Caco-2 (cell line): Measurements from ENCODE around the gene KCTD8. TPM values are rescaled to one million over a fixed set of nuclear protein-coding genes. Genes with fewer than 3 reads are reported as not detected.

Experiments used
- BruUV-seq: library from RNA; stranded (reverse); fragments of 400-500 nt; replicated peaks from 2 replicates; lab custom pipeline; 2021; lab: Mats Ljungman, UMichigan
- CTCF ChIA-PET: fragments of 300-600 bp; sonication (Branson Sonifier 250); formaldehyde crosslinking; loops from one replicate; lab custom pipeline; 2022; ENCODE audit warnings: antibody characterized with exemption; lab: Charles Lee
- POLR2A ChIA-PET: fragments of 300-600 bp; sonication (Branson Sonifier 250); formaldehyde crosslinking; loops from one replicate; lab custom pipeline; 2022; ENCODE audit warnings: antibody characterized with exemption; lab: Charles Lee
- DNase-seq, 2 experiments: peaks; one replicate each; pipeline versions ENCODE4 v3.0.0 to v3.0.0-alpha.2; 2020 to 2022
- H3K27me3 ChIP-seq: replicated peaks from 2 replicates; pipeline ENCODE4 v1.6.0; 2011; ENCODE audit warnings: low read length; ENCODE audit not compliant: control insufficient read depth, insufficient read depth
- H3K36me3 ChIP-seq: 2 replicates; pipeline ENCODE4 v1.5.1; 2011; ENCODE audit warnings: low read length; ENCODE audit not compliant: control insufficient read depth, insufficient read depth
- H3K4me1 ChIP-seq: fragments of 250-450 bp; sonication (Bioruptor Pico); 2 replicates; pipeline ENCODE4 v1.5.1; 2020; ENCODE audit warnings: mild to moderate bottlenecking
- H3K4me3 ChIP-seq: 2 replicates; pipeline ENCODE4 v1.5.1; 2011; ENCODE audit warnings: low read depth, mild to moderate bottlenecking, control low read depth, low read length
- H3K9me3 ChIP-seq: fragments of 250-450 bp; sonication (Bioruptor Pico); 2 replicates; pipeline ENCODE4 v1.5.1; 2020; ENCODE audit warnings: mild to moderate bottlenecking, moderate library complexity
- H3K27ac Mint-ChIP-seq: one replicate; pipeline ENCODE4 v1.8.0; 2022; ENCODE audit warnings: mixed read lengths; ENCODE audit not compliant: unreplicated experiment
- H3K27me3 Mint-ChIP-seq: one replicate; pipeline ENCODE4 v1.8.0; 2022; ENCODE audit warnings: mixed read lengths; ENCODE audit not compliant: insufficient read depth, unreplicated experiment
- H3K36me3 Mint-ChIP-seq: one replicate; pipeline ENCODE4 v1.8.0; 2022; ENCODE audit warnings: mild to moderate bottlenecking, mixed read lengths; ENCODE audit not compliant: insufficient read depth, unreplicated experiment
- H3K4me1 Mint-ChIP-seq: one replicate; pipeline ENCODE4 v1.8.0; 2022; ENCODE audit warnings: low read depth, mixed read lengths; ENCODE audit not compliant: unreplicated experiment
- H3K4me3 Mint-ChIP-seq: one replicate; pipeline ENCODE4 v1.8.0; 2022; ENCODE audit warnings: mild to moderate bottlenecking, moderate library complexity, mixed read lengths; ENCODE audit not compliant: unreplicated experiment
- H3K9me3 Mint-ChIP-seq: one replicate; pipeline ENCODE4 v1.8.0; 2022; ENCODE audit warnings: mixed read lengths; ENCODE audit not compliant: unreplicated experiment
- intact Hi-C: fragments of 100-400 bp; cut with micrococcal nuclease; formaldehyde crosslinking; loops from one replicate; pipeline ENCODE4 v1.10.0; 2022; ENCODE audit not compliant: unreplicated experiment
- total RNA-seq: library from RNA; stranded (reverse); gene quantifications from 2 replicates; pipeline ENCODE4 v1.2.3, GENCODE V29; 2022
- TF ChIP-seq, protein P1 (sequence below), 2 experiments: fragments of 200-600 bp in 1 of 2; IDR thresholded peaks; 1 replicate in 1 of 2; 2 replicates in 1 of 2; pipeline versions ENCODE4 v1.5.1 to v1.8.0; 2011 to 2022; ENCODE audit warnings: antibody characterized with exemption in 1 of 2, control low read depth in 1 of 2, inconsistent platforms in 1 of 2, low read depth in 1 of 2, low read length in 1 of 2, mild to moderate bottlenecking in 1 of 2, moderate library complexity in 1 of 2; ENCODE audit not compliant: insufficient read depth in 1 of 2, severe bottlenecking in 1 of 2, unreplicated experiment in 1 of 2

KCTD8 gene
- total RNA-seq, 1 experiment from 2014 or later = not detected

GRCh38 chr4:44162538-44163270, 285.9 kb downstream of the KCTD8 start:
- peaks cover 22% of the 10 kb centered on the region for H3K4me1 Mint-ChIP-seq
- intact Hi-C loops = no loop called here
- Histone ChIP-seq H3K27me3 (no peaks in the 10 kb centered on the region), H3K4me1 (peaks cover 28% of the 10 kb centered on the region), H3K36me3 (no peaks in the 10 kb centered on the region), H3K9me3 (no peaks in the 10 kb centered on the region), H3K4me3 (no peak overlapping the region)
- ChIA-PET CTCF (no interaction called here), POLR2A (no interaction called here)
- H3K27ac Mint-ChIP-seq = peak overlapping the region; percentile 71
- no peak for DNase-seq
- TF ChIP-seq, protein P1, sequence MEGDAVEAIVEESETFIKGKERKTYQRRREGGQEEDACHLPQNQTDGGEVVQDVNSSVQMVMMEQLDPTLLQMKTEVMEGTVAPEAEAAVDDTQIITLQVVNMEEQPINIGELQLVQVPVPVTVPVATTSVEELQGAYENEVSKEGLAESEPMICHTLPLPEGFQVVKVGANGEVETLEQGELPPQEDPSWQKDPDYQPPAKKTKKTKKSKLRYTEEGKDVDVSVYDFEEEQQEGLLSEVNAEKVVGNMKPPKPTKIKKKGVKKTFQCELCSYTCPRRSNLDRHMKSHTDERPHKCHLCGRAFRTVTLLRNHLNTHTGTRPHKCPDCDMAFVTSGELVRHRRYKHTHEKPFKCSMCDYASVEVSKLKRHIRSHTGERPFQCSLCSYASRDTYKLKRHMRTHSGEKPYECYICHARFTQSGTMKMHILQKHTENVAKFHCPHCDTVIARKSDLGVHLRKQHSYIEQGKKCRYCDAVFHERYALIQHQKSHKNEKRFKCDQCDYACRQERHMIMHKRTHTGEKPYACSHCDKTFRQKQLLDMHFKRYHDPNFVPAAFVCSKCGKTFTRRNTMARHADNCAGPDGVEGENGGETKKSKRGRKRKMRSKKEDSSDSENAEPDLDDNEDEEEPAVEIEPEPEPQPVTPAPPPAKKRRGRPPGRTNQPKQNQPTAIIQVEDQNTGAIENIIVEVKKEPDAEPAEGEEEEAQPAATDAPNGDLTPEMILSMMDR (IDR thresholded peaks at IDR 0.05; ENCODE audit: insufficient read depth in 1 of 2, low read depth in 1 of 2, low read length in 1 of 2, severe bottlenecking in 1 of 2, unreplicated experiment in 1 of 2) = no peak
- H3K36me3 Mint-ChIP-seq = no peaks in the 10 kb centered on the region
- peak overlapping the region; percentile 50 for H3K4me3 Mint-ChIP-seq
- no TSS peak for BruUV-seq
- H3K9me3 Mint-ChIP-seq = peaks cover 20% of the 10 kb centered on the region
- no peaks in the 10 kb centered on the region for H3K27me3 Mint-ChIP-seq

DNA sequence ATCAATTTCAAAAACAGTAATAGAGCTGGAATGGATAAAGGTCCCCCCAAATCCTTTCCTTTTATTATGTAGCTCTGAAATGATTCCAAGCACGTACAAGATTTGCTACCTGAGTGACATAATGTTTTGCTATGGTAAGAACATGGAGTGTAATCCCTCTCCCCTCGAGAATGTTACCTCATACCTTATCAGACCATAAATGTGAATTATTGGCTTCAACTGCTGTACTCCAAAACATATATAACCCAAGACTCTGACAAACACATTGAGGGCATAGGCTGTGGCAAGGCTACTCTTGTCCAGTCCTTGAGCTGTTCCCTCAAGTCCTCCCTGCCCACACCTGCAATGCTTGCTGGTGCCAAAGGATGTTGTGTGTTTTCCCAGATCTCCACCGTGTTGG, 286.9 kb downstream of the KCTD8 start:
- ChIA-PET CTCF (no interaction called here), POLR2A (no interaction called here)
- H3K9me3 Mint-ChIP-seq = peaks cover 20% of the 10 kb centered on the region
- Histone ChIP-seq H3K4me3 (no peak overlapping the region), H3K4me1 (peaks cover 35% of the 10 kb centered on the region), H3K27me3 (no peaks in the 10 kb centered on the region), H3K36me3 (no peaks in the 10 kb centered on the region), H3K9me3 (no peaks in the 10 kb centered on the region)
- intact Hi-C loops = no loop called here
- TF ChIP-seq, protein P1 (IDR thresholded peaks at IDR 0.05; ENCODE audit: insufficient read depth in 1 of 2, low read depth in 1 of 2, low read length in 1 of 2, severe bottlenecking in 1 of 2, unreplicated experiment in 1 of 2) = no peak
- no peaks in the 10 kb centered on the region for H3K27me3 Mint-ChIP-seq
- peak overlapping the region; percentile 71 for H3K27ac Mint-ChIP-seq
- H3K4me3 Mint-ChIP-seq = no peak overlapping the region
- H3K4me1 Mint-ChIP-seq = peaks cover 27% of the 10 kb centered on the region
- no peaks in the 10 kb centered on the region for H3K36me3 Mint-ChIP-seq
- no TSS peak for BruUV-seq
- no peak for DNase-seq

- BruUV-seq = no TSS peak
- Histone ChIP-seq H3K4me3 (no peak overlapping the region), H3K4me1 (peaks cover 38% of the 10 kb centered on the region), H3K9me3 (no peaks in the 10 kb centered on the region), H3K36me3 (no peaks in the 10 kb centered on the region), H3K27me3 (no peaks in the 10 kb centered on the region)
- no peak overlapping the region for H3K4me3 Mint-ChIP-seq
- H3K27me3 Mint-ChIP-seq = no peaks in the 10 kb centered on the region
- no peaks in the 10 kb centered on the region for H3K36me3 Mint-ChIP-seq
- POLR2A ChIA-PET = no interaction called here
- no peak for DNase-seq
- H3K4me1 Mint-ChIP-seq = peaks cover 34% of the 10 kb centered on the region
- TF ChIP-seq, protein P1 (IDR thresholded peaks at IDR 0.05; ENCODE audit: insufficient read depth in 1 of 2, low read depth in 1 of 2, low read length in 1 of 2, severe bottlenecking in 1 of 2, unreplicated experiment in 1 of 2) = no peak
- peaks cover 19% of the 10 kb centered on the region for H3K9me3 Mint-ChIP-seq
- H3K27ac Mint-ChIP-seq = no peak overlapping the region
- CTCF ChIA-PET = no interaction called here
- intact Hi-C loops = no loop called here
These were observed 287.7 kb downstream of the KCTD8 start for GRCh38 chr4:44160776-44161367.
